ENCODE data around the gene PDCD10.

Gene PDCD10

GRCh38 chr3:167731393-167731792 is 3.3 kb downstream of the PDCD10 start:
- Histone ChIP-seq H3K36me3 (ENCODE audit: control insufficient read depth, insufficient read depth, low read length) (no peaks in the 10 kb centered on the region), H3K9ac (ENCODE audit: low read length) (no peak overlapping the region), H3K4me1 (ENCODE audit: control insufficient read depth, insufficient read depth, low read length) (peaks cover 11% of the 10 kb centered on the region)

GRCh38 chr3:167729591-167729990 is 5.1 kb downstream of the PDCD10 start:
- Histone ChIP-seq H3K4me1 (ENCODE audit: control insufficient read depth, insufficient read depth, low read length) (peaks cover 11% of the 10 kb centered on the region), H3K4me3 (ENCODE audit: low read length) (no peak overlapping the region), H3K27ac (ENCODE audit: low read depth, low read length) (no peak overlapping the region)

More at GRCh38 chr3:167731393-167731792, 3.3 kb downstream of the PDCD10 start:
- Histone ChIP-seq H3K27ac (ENCODE audit: low read depth, low read length) (no peak overlapping the region), H3K27me3 (ENCODE audit: control insufficient read depth, insufficient read depth, low read length) (no peaks in the 10 kb centered on the region), H3K4me3 (ENCODE audit: low read length) (no peak overlapping the region)

GRCh38 chr3:167728632-167729323 is 5.9 kb downstream of the PDCD10 start:
- Histone ChIP-seq H3K36me3 (ENCODE audit: control insufficient read depth, insufficient read depth, low read length) (no peaks in the 10 kb centered on the region), H3K4me3 (ENCODE audit: low read length) (no peak overlapping the region), H3K9ac (ENCODE audit: low read length) (no peak overlapping the region), H3K4me1 (ENCODE audit: control insufficient read depth, insufficient read depth, low read length) (peaks cover 7% of the 10 kb centered on the region), H3K27ac (ENCODE audit: low read depth, low read length) (no peak overlapping the region), H3K27me3 (ENCODE audit: control insufficient read depth, insufficient read depth, low read length) (no peaks in the 10 kb centered on the region)

More at GRCh38 chr3:167729591-167729990, 5.1 kb downstream of the PDCD10 start:
- no peaks in the 10 kb centered on the region for H3K36me3 ChIP-seq (ENCODE audit: control insufficient read depth, insufficient read depth, low read length)
- no peaks in the 10 kb centered on the region for H3K27me3 ChIP-seq (ENCODE audit: control insufficient read depth, insufficient read depth, low read length)
- no peak overlapping the region for H3K9ac ChIP-seq (ENCODE audit: low read length)

DNA sequence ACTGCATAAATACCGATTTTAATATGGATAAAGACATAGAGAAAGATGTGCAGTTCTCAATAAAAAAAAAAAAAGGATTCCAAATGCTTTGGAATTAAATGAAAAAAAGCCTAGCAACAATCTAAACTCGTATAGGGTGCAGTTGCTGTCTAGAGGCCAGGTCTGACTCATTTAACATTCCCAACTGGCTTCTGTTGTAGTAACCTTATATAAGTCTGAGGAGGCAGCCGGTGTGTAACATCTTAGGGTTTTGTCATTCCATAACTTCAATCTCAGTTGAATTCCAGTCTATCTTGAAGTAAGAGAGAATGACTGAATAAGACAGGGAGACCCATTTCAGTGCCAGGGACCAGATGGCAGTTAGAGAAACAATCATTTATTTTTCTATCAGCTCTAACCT is 6.5 kb downstream of the PDCD10 start:
- Histone ChIP-seq H3K36me3 (ENCODE audit: control insufficient read depth, insufficient read depth, low read length) (no peaks in the 10 kb centered on the region), H3K4me1 (ENCODE audit: control insufficient read depth, insufficient read depth, low read length) (peaks cover 4% of the 10 kb centered on the region), H3K4me3 (ENCODE audit: low read length) (no peak overlapping the region), H3K27ac (ENCODE audit: low read depth, low read length) (no peak overlapping the region), H3K27me3 (ENCODE audit: control insufficient read depth, insufficient read depth, low read length) (no peaks in the 10 kb centered on the region), H3K9ac (ENCODE audit: low read length) (no peak overlapping the region)

DNA sequence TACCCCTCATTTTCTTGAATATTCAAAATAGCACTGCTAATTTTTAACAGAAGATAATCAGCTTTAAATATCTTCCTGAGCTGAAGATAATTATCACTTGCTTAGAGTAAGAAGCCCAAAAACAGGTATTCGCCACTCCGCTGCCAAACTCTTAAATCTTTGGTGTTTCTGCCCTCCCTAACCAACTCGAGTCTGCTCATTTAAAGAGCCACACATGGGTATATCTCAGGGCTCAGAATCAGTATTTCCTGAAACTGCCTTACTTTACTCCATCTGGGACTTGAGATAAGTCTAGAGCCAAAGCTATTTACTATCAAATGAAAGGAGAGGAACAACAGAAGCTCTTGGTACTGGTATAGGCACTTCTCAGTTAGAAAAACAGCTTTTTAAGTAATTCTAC is 10.8 kb downstream of the PDCD10 start:
- H3K4me1 ChIP-seq (ENCODE audit: control insufficient read depth, insufficient read depth, low read length): peaks cover 4% of the 10 kb centered on the region
- H3K36me3 ChIP-seq (ENCODE audit: control insufficient read depth, insufficient read depth, low read length): no peaks in the 10 kb centered on the region
- H3K27me3 ChIP-seq (ENCODE audit: control insufficient read depth, insufficient read depth, low read length): no peaks in the 10 kb centered on the region
- no peak overlapping the region for H3K4me3 ChIP-seq (ENCODE audit: low read length)
- no peak overlapping the region for H3K9ac ChIP-seq (ENCODE audit: low read length)
- no peak overlapping the region for H3K27ac ChIP-seq (ENCODE audit: low read depth, low read length)

- Histone ChIP-seq H3K36me3 (ENCODE audit: control insufficient read depth, insufficient read depth, low read length) (no peaks in the 10 kb centered on the region), H3K4me3 (ENCODE audit: low read length) (no peak overlapping the region), H3K9ac (ENCODE audit: low read length) (no peak overlapping the region), H3K27me3 (ENCODE audit: control insufficient read depth, insufficient read depth, low read length) (no peaks in the 10 kb centered on the region), H3K4me1 (ENCODE audit: control insufficient read depth, insufficient read depth, low read length) (no peaks in the 10 kb centered on the region), H3K27ac (ENCODE audit: low read depth, low read length) (no peak overlapping the region)
Observed at GRCh38 chr3:167723025-167723512, 11.6 kb downstream of the PDCD10 start.

GRCh38 chr3:167718582-167718981 is 16.1 kb downstream of the PDCD10 start:
- Histone ChIP-seq H3K27ac (ENCODE audit: low read depth, low read length) (no peak overlapping the region), H3K4me3 (ENCODE audit: low read length) (no peak overlapping the region), H3K27me3 (ENCODE audit: control insufficient read depth, insufficient read depth, low read length) (no peaks in the 10 kb centered on the region), H3K4me1 (ENCODE audit: control insufficient read depth, insufficient read depth, low read length) (no peaks in the 10 kb centered on the region), H3K36me3 (ENCODE audit: control insufficient read depth, insufficient read depth, low read length) (peaks cover 2% of the 10 kb centered on the region), H3K9ac (ENCODE audit: low read length) (no peak overlapping the region)

- Histone ChIP-seq H3K4me1 (ENCODE audit: control insufficient read depth, insufficient read depth, low read length) (no peaks in the 10 kb centered on the region), H3K4me3 (ENCODE audit: low read length) (no peak overlapping the region), H3K36me3 (ENCODE audit: control insufficient read depth, insufficient read depth, low read length) (peaks cover 2% of the 10 kb centered on the region), H3K9ac (ENCODE audit: low read length) (no peak overlapping the region), H3K27me3 (ENCODE audit: control insufficient read depth, insufficient read depth, low read length) (no peaks in the 10 kb centered on the region), H3K27ac (ENCODE audit: low read depth, low read length) (no peak overlapping the region)
Observed at GRCh38 chr3:167716920-167717319, 17.8 kb downstream of the PDCD10 start.

- Histone ChIP-seq H3K4me1 (ENCODE audit: control insufficient read depth, insufficient read depth, low read length) (no peaks in the 10 kb centered on the region), H3K27ac (ENCODE audit: low read depth, low read length) (no peak overlapping the region), H3K9ac (ENCODE audit: low read length) (no peak overlapping the region), H3K27me3 (ENCODE audit: control insufficient read depth, insufficient read depth, low read length) (no peaks in the 10 kb centered on the region), H3K4me3 (ENCODE audit: low read length) (no peak overlapping the region), H3K36me3 (ENCODE audit: control insufficient read depth, insufficient read depth, low read length) (peaks cover 3% of the 10 kb centered on the region)
Observed at GRCh38 chr3:167714871-167715270, 19.8 kb downstream of the PDCD10 start.

- Histone ChIP-seq H3K27me3 (ENCODE audit: control insufficient read depth, insufficient read depth, low read length) (no peaks in the 10 kb centered on the region), H3K4me1 (ENCODE audit: control insufficient read depth, insufficient read depth, low read length) (no peaks in the 10 kb centered on the region), H3K27ac (ENCODE audit: low read depth, low read length) (no peak overlapping the region), H3K4me3 (ENCODE audit: low read length) (no peak overlapping the region), H3K36me3 (ENCODE audit: control insufficient read depth, insufficient read depth, low read length) (peaks cover 11% of the 10 kb centered on the region), H3K9ac (ENCODE audit: low read length) (no peak overlapping the region)
Observed at GRCh38 chr3:167712445-167712844, 22.2 kb downstream of the PDCD10 start.

DNA sequence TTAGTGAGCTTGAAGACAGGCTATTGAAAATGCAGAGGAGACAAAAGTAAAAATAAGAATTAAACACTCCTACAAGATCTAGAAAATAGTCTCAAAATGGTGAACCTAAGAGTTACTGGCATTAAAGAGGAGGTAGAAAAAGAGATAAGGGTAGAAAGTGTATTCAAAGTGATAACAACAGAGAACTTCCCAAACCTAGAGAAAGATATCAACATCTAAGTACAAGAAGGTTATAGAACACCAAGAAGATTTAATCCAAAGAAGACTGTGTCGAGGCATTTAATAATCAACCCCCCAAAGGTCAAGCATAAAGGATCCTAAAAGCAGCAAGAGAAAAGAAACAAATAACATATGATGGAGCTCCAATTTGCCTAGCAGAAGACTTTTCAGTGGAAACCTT is 23.3 kb downstream of the PDCD10 start:
- Histone ChIP-seq H3K27ac (ENCODE audit: low read depth, low read length) (no peak overlapping the region), H3K27me3 (ENCODE audit: control insufficient read depth, insufficient read depth, low read length) (no peaks in the 10 kb centered on the region), H3K9ac (ENCODE audit: low read length) (no peak overlapping the region), H3K4me1 (ENCODE audit: control insufficient read depth, insufficient read depth, low read length) (no peaks in the 10 kb centered on the region), H3K4me3 (ENCODE audit: low read length) (no peak overlapping the region), H3K36me3 (ENCODE audit: control insufficient read depth, insufficient read depth, low read length) (peaks cover 11% of the 10 kb centered on the region)

DNA sequence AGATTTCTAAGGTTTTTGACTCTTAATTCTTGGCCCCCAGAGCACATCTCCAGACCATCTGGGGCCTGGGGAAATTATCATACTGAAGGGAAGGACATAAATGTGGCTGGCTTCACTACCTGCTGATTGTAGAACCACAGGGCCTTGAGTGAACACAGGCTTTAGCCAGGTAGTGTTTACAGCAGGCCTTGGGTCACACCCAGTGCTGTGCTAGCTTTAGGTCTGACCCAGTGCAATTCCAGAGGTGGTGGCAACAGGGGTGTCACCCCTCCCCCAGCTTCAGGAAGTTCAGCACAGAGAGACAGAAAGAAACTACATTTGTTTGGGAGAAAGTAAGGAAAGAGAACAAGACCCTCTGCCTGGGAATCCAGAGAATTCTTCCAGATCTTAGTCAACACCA is 24.1 kb downstream of the PDCD10 start:
- Histone ChIP-seq H3K9ac (ENCODE audit: low read length) (no peak overlapping the region), H3K36me3 (ENCODE audit: control insufficient read depth, insufficient read depth, low read length) (peaks cover 9% of the 10 kb centered on the region), H3K27me3 (ENCODE audit: control insufficient read depth, insufficient read depth, low read length) (no peaks in the 10 kb centered on the region), H3K4me3 (ENCODE audit: low read length) (no peak overlapping the region), H3K27ac (ENCODE audit: low read depth, low read length) (no peak overlapping the region), H3K4me1 (ENCODE audit: control insufficient read depth, insufficient read depth, low read length) (no peaks in the 10 kb centered on the region)

GRCh38 chr3:167709690-167710089 is 25.0 kb downstream of the PDCD10 start:
- Histone ChIP-seq H3K36me3 (ENCODE audit: control insufficient read depth, insufficient read depth, low read length) (peaks cover 9% of the 10 kb centered on the region), H3K4me1 (ENCODE audit: control insufficient read depth, insufficient read depth, low read length) (no peaks in the 10 kb centered on the region), H3K27ac (ENCODE audit: low read depth, low read length) (no peak overlapping the region), H3K9ac (ENCODE audit: low read length) (no peak overlapping the region), H3K27me3 (ENCODE audit: control insufficient read depth, insufficient read depth, low read length) (no peaks in the 10 kb centered on the region), H3K4me3 (ENCODE audit: low read length) (no peak overlapping the region)
